Immature natural killer cell (primary cell): ENCODE measurements around the gene PDGFRB. TPM values are rescaled to one million over a fixed set of nuclear protein-coding genes. Genes with fewer than 3 reads are reported as not detected.

Source experiments
- DNase-seq, 3 donors: peaks; one replicate each; pipeline ENCODE4 v3.0.0; 2022; ENCODE audit warnings: mixed read lengths in 1 of 3
- H3K27ac Mint-ChIP-seq, 6 donors: one replicate each; pipeline ENCODE4 v1.8.0; 2020; ENCODE audit warnings: mixed read lengths in 6 of 6, mild to moderate bottlenecking in 5 of 6, inconsistent platforms in 4 of 6, moderate library complexity in 3 of 6
- H3K27me3 Mint-ChIP-seq, 3 donors: one replicate each; pipeline ENCODE4 v1.8.0; 2020 to 2021; ENCODE audit warnings: low read depth in 3 of 3, mild to moderate bottlenecking in 3 of 3, mixed read lengths in 3 of 3, moderate library complexity in 3 of 3, inconsistent platforms in 1 of 3
- H3K36me3 Mint-ChIP-seq, 3 donors: one replicate each; pipeline ENCODE4 v1.8.0; 2020; ENCODE audit warnings: mixed read lengths in 3 of 3, inconsistent platforms in 2 of 3, mild to moderate bottlenecking in 2 of 3
- H3K4me1 Mint-ChIP-seq, 2 donors: one replicate each; pipeline ENCODE4 v1.8.0; 2020; ENCODE audit warnings: inconsistent platforms in 2 of 2, mild to moderate bottlenecking in 2 of 2, mixed read lengths in 2 of 2, moderate library complexity in 1 of 2
- H3K4me3 Mint-ChIP-seq, 5 donors: one replicate each; pipeline ENCODE4 v1.8.0; 2020; ENCODE audit warnings: mild to moderate bottlenecking in 5 of 5, mixed read lengths in 5 of 5, inconsistent platforms in 3 of 5, moderate library complexity in 3 of 5
- H3K9me3 Mint-ChIP-seq, 6 donors: one replicate each; pipeline ENCODE4 v1.8.0; 2020; ENCODE audit warnings: mild to moderate bottlenecking in 6 of 6, mixed read lengths in 6 of 6, inconsistent platforms in 4 of 6, moderate library complexity in 3 of 6
- polyA plus RNA-seq, 3 donors: library from polyadenylated mRNA; unstranded; fragments of 300-500 nt; fragmentation: Illumina TruSeq; gene quantifications; one replicate each; pipeline ENCODE4 v1.2.3, GENCODE V29; 2021

Gene PDGFRB
- polyA plus RNA-seq, result 10 to 100 TPM in 1 of 3 donors, 1 to 10 TPM in 2; 6.4 to 18.9 (median 7.1) TPM

- H3K4me3 Mint-ChIP-seq, result peak within 1 kb of the TSS; percentile 88 to 98 (median 96)
- H3K4me1 Mint-ChIP-seq, result peaks cover 33 to 41% of the 10 kb centered on the region in 2 donors
- peaks cover 0 to 3% (median 0%) of the 10 kb centered on the region in 3 donors for H3K36me3 Mint-ChIP-seq
- peak; percentile 68 to 74 (median 70) for DNase-seq
- peak within 1 kb of the TSS; percentile 77 to 91 (median 88) for H3K27ac Mint-ChIP-seq
- H3K27me3 Mint-ChIP-seq, result peaks cover 2 to 10% (median 5%) of the 10 kb centered on the region in 3 donors
- H3K9me3 Mint-ChIP-seq, result no peaks in the 10 kb centered on the region
Measured at GRCh38 chr5:150155258-150156026, at the start of gene PDGFRB. Gene PDGFRB (minus strand): TSS chr5:150155845. CDS start chr5:150137047, 18,798 bp downstream.

- peaks cover 0 to 4% (median 0%) of the 10 kb centered on the region in 3 donors for H3K36me3 Mint-ChIP-seq
- no peak overlapping the region for H3K4me3 Mint-ChIP-seq
- H3K4me1 Mint-ChIP-seq, result peaks cover 16 to 23% of the 10 kb centered on the region in 2 donors
- no peaks in the 10 kb centered on the region for H3K9me3 Mint-ChIP-seq
- DNase-seq, result no peak
- no peak overlapping the region for H3K27ac Mint-ChIP-seq
- H3K27me3 Mint-ChIP-seq, result peaks cover 7 to 23% (median 13%) of the 10 kb centered on the region in 3 donors
Measured at GRCh38 chr5:150204590-150204960, 48.9 kb upstream of the PDGFRB start.

GRCh38 chr5:150203832-150204589 lies 48.4 kb upstream of the PDGFRB start:
- H3K4me1 Mint-ChIP-seq, result peaks cover 10 to 17% of the 10 kb centered on the region in 2 donors
- peaks cover 0 to 4% (median 0%) of the 10 kb centered on the region in 3 donors for H3K36me3 Mint-ChIP-seq
- DNase-seq, result no peak
- H3K9me3 Mint-ChIP-seq, result no peaks in the 10 kb centered on the region
- H3K27ac Mint-ChIP-seq, result peak overlapping the region in 1 of 6 donors; percentile 40
- peaks cover 4 to 19% (median 7%) of the 10 kb centered on the region in 3 donors for H3K27me3 Mint-ChIP-seq
- H3K4me3 Mint-ChIP-seq, result no peak overlapping the region

- no peak overlapping the region for H3K4me3 Mint-ChIP-seq
- peaks cover 0 to 2% of the 10 kb centered on the region in 2 donors for H3K4me1 Mint-ChIP-seq
- no peaks in the 10 kb centered on the region for H3K9me3 Mint-ChIP-seq
- H3K36me3 Mint-ChIP-seq, result peaks cover 0 to 4% (median 0%) of the 10 kb centered on the region in 3 donors
- DNase-seq, result no peak
- peaks cover 2 to 16% (median 4%) of the 10 kb centered on the region in 3 donors for H3K27me3 Mint-ChIP-seq
- no peak overlapping the region for H3K27ac Mint-ChIP-seq
Measured at GRCh38 chr5:150202501-150202900, 46.9 kb upstream of the PDGFRB start.

GRCh38 chr5:150197476-150197875 lies 41.8 kb upstream of the PDGFRB start:
- H3K27me3 Mint-ChIP-seq, result peaks cover 4 to 17% (median 7%) of the 10 kb centered on the region in 3 donors
- H3K4me3 Mint-ChIP-seq, result no peak overlapping the region
- no peaks in the 10 kb centered on the region for H3K9me3 Mint-ChIP-seq
- no peaks in the 10 kb centered on the region for H3K4me1 Mint-ChIP-seq
- no peak overlapping the region for H3K27ac Mint-ChIP-seq
- DNase-seq, result no peak
- peaks cover 0 to 4% (median 0%) of the 10 kb centered on the region in 3 donors for H3K36me3 Mint-ChIP-seq

GRCh38 chr5:150196986-150197385 lies 41.3 kb upstream of the PDGFRB start:
- peaks cover 0 to 4% (median 0%) of the 10 kb centered on the region in 3 donors for H3K36me3 Mint-ChIP-seq
- H3K4me1 Mint-ChIP-seq, result no peaks in the 10 kb centered on the region
- DNase-seq, result no peak
- peaks cover 2 to 17% (median 7%) of the 10 kb centered on the region in 3 donors for H3K27me3 Mint-ChIP-seq
- H3K27ac Mint-ChIP-seq, result no peak overlapping the region
- no peaks in the 10 kb centered on the region for H3K9me3 Mint-ChIP-seq
- H3K4me3 Mint-ChIP-seq, result no peak overlapping the region

GRCh38 chr5:150196514-150196913 lies 40.9 kb upstream of the PDGFRB start:
- peaks cover 0 to 4% (median 0%) of the 10 kb centered on the region in 3 donors for H3K36me3 Mint-ChIP-seq

GRCh38 chr5:150195736-150196485 lies 40.3 kb upstream of the PDGFRB start:
- H3K27me3 Mint-ChIP-seq, result peaks cover 6 to 22% (median 11%) of the 10 kb centered on the region in 3 donors
- H3K4me3 Mint-ChIP-seq, result no peak overlapping the region
- no peaks in the 10 kb centered on the region for H3K4me1 Mint-ChIP-seq
- no peak for DNase-seq
- no peak overlapping the region for H3K27ac Mint-ChIP-seq
- H3K9me3 Mint-ChIP-seq, result no peaks in the 10 kb centered on the region
- H3K36me3 Mint-ChIP-seq, result peaks cover 0 to 4% (median 0%) of the 10 kb centered on the region in 3 donors

More at GRCh38 chr5:150196514-150196913, 40.9 kb upstream of the PDGFRB start:
- DNase-seq, result no peak
- Mint-ChIP-seq H3K27me3 (peaks cover 2 to 20% (median 9%) of the 10 kb centered on the region in 3 donors), H3K27ac (no peak overlapping the region), H3K4me3 (no peak overlapping the region), H3K9me3 (no peaks in the 10 kb centered on the region), H3K4me1 (no peaks in the 10 kb centered on the region)

GRCh38 chr5:150192462-150192861 lies 36.8 kb upstream of the PDGFRB start:
- Mint-ChIP-seq H3K4me3 (no peak overlapping the region), H3K9me3 (no peaks in the 10 kb centered on the region), H3K4me1 (no peaks in the 10 kb centered on the region), H3K36me3 (no peaks in the 10 kb centered on the region), H3K27ac (no peak overlapping the region), H3K27me3 (peaks cover 7 to 17% (median 14%) of the 10 kb centered on the region in 3 donors)
- DNase-seq, result no peak

GRCh38 chr5:150190987-150191386 lies 35.3 kb upstream of the PDGFRB start:
- DNase-seq, result no peak
- Mint-ChIP-seq H3K4me3 (no peak overlapping the region), H3K9me3 (no peaks in the 10 kb centered on the region), H3K27me3 (peaks cover 7 to 17% (median 17%) of the 10 kb centered on the region in 3 donors), H3K4me1 (no peaks in the 10 kb centered on the region), H3K27ac (no peak overlapping the region), H3K36me3 (no peaks in the 10 kb centered on the region)

GRCh38 chr5:150190503-150190979 lies 34.9 kb upstream of the PDGFRB start:
- no peak overlapping the region for H3K27ac Mint-ChIP-seq
- H3K36me3 Mint-ChIP-seq, result no peaks in the 10 kb centered on the region
- H3K4me1 Mint-ChIP-seq, result no peaks in the 10 kb centered on the region
- H3K27me3 Mint-ChIP-seq, result peaks cover 6 to 17% (median 17%) of the 10 kb centered on the region in 3 donors
- H3K4me3 Mint-ChIP-seq, result no peak overlapping the region
- H3K9me3 Mint-ChIP-seq, result no peaks in the 10 kb centered on the region
- DNase-seq, result no peak

- H3K9me3 Mint-ChIP-seq, result no peaks in the 10 kb centered on the region
- H3K27ac Mint-ChIP-seq, result no peak within 1 kb of the TSS
- peaks cover 6 to 17% (median 16%) of the 10 kb centered on the region in 3 donors for H3K27me3 Mint-ChIP-seq
- DNase-seq, result no peak
- H3K36me3 Mint-ChIP-seq, result no peaks in the 10 kb centered on the region
- no peaks in the 10 kb centered on the region for H3K4me1 Mint-ChIP-seq
- no peak within 1 kb of the TSS for H3K4me3 Mint-ChIP-seq
Measured at GRCh38 chr5:150189728-150190502, 34.3 kb upstream of the PDGFRB start, which contains the start of gene SLC6A7. Gene SLC6A7 (plus strand): TSS chr5:150190062. CDS start chr5:150190328, 266 bp downstream.
